Measurements from ENCODE around the gene TARP.
"Not testable (repeated sequence)": the region's sequence is repeated elsewhere in the genome, so short reads cannot be mapped to it uniquely, and the experiment has no call there.

Gene TARP

GRCh38 chr7:38242814-38243213 lies 30.6 kb downstream of the TARP start:
- TF ChIP-seq, protein P1, sequence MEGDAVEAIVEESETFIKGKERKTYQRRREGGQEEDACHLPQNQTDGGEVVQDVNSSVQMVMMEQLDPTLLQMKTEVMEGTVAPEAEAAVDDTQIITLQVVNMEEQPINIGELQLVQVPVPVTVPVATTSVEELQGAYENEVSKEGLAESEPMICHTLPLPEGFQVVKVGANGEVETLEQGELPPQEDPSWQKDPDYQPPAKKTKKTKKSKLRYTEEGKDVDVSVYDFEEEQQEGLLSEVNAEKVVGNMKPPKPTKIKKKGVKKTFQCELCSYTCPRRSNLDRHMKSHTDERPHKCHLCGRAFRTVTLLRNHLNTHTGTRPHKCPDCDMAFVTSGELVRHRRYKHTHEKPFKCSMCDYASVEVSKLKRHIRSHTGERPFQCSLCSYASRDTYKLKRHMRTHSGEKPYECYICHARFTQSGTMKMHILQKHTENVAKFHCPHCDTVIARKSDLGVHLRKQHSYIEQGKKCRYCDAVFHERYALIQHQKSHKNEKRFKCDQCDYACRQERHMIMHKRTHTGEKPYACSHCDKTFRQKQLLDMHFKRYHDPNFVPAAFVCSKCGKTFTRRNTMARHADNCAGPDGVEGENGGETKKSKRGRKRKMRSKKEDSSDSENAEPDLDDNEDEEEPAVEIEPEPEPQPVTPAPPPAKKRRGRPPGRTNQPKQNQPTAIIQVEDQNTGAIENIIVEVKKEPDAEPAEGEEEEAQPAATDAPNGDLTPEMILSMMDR (conservative IDR thresholded peaks at IDR 0.05; ENCODE audit: low read depth, low read length), result no peak
- H3K4me3 ChIP-seq (ENCODE audit: low read depth, low read length), result no peak overlapping the region
- DNase-seq (ENCODE audit: low read depth), result no peak

DNA sequence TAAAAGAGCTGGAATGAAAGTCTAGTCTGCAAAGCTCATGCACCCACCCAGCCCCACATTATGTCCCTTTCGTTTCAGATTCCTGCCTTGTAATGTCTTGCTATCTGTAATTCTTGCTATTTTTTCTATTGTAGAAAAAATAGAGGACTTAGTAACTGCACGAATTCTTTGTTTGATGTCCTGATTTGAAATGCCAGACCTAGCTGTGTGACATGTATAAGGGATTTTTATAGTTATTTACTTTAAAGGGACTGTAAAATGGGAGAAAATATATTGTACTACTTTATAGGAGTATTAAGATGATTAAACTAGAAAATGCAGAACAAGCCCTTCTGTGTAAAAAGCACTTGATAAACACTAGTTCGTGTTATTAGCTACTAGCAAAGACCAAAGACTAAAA lies 32.4 kb downstream of the TARP start:
- no peak for DNase-seq (ENCODE audit: low read depth)
- H3K4me3 ChIP-seq (ENCODE audit: low read depth, low read length), result no peak overlapping the region
- TF ChIP-seq, protein P1 (conservative IDR thresholded peaks at IDR 0.05; ENCODE audit: low read depth, low read length), result no peak

DNA sequence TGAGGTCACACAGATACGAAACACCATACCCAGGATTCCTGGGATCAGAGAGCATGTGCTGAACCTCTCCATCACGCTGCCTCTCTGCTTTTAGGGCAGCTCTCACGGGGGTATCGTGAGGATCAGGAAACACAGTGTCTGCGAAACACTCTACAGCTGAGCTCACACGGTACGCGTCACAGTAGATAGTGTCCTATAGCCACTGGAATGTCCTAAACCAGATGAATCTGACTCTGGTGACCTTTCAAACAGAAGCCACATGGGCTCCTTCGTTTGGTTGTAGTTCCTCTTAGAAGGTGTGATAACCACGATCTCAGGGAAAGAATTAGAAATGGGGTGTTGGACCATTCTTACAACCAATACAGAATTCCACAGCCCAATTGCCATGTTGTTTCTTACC lies 34.3 kb downstream of the TARP start:
- not testable (repeated sequence) for H3K4me3 ChIP-seq (ENCODE audit: low read depth, low read length); DNase-seq (ENCODE audit: low read depth)

DNA sequence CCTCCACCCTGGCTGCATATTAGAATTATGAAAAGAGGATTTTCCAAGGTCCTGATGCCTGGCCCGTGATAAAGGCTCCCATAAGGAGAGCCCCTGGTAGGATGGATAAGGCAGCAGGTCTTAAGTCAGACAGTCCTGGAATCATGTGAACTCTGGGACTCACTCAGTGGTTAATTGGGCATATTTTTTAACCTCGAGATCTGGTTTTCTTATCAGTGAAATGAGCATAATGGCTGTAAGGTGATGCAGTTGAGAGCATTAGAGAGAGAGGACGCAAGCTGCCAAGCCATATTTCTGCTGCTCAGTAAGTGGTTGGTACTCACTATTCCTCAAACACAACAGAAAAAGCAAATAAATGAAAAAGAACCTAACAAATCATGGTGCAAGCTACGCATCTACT lies 37.8 kb downstream of the TARP start:
- no peak overlapping the region for H3K4me3 ChIP-seq (ENCODE audit: low read depth, low read length)
- TF ChIP-seq, protein P1 (conservative IDR thresholded peaks at IDR 0.05; ENCODE audit: low read depth, low read length), result no peak
- no peak for DNase-seq (ENCODE audit: low read depth)

- not testable (repeated sequence) for DNase-seq (ENCODE audit: low read depth); H3K4me3 ChIP-seq (ENCODE audit: low read depth, low read length)
Observed at GRCh38 chr7:38234759-38235158, 38.7 kb downstream of the TARP start.

DNA sequence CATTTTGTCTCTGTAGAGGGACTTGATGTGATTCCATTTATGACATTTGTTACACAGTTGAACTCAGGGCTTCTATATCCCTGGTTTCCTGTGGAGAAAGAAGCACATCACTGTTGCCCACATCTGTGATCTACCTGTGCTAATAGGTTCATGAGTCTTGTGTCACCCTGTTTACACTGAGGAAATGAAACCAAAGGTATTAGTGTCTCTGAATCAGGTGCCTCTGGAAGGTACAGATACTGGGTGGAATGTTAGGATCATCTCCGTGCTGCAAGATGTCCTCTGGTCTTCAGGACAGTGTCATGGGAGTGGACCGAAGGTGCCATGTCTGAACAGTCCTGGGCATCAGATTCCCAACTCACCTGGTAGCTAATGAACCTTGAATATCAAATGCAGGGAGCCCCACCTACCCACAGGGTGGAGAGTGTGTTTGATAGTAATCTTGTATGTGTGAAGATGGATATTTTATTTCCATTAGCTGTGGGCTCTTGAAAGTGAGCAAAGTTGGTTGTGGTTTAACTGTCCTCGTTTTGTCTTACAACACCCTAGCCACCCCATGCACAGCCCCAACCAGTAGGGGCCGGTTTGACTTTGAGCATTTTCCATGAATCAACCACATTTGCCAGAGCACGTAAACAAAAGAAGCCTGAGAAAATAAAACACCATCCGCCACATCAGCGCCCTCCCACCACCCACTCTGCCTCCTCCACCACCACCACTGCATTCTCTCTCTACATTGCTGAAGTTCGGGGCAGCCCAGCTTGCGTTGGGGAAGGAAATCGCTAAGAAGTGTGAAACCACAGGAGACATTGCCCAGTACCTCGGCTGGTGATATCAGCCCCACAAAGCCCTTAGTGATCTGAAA lies 40.7 kb downstream of the TARP start:
- no peak for DNase-seq (ENCODE audit: low read depth)
- TF ChIP-seq, protein P1 (conservative IDR thresholded peaks at IDR 0.05; ENCODE audit: low read depth, low read length), result no peak

GRCh38 chr7:38229884-38230642 lies 43.4 kb downstream of the TARP start:
- no peak overlapping the region for H3K4me3 ChIP-seq (ENCODE audit: low read depth, low read length)
- TF ChIP-seq, protein P1 (conservative IDR thresholded peaks at IDR 0.05; ENCODE audit: low read depth, low read length), result no peak
- no peak for DNase-seq (ENCODE audit: low read depth)

More for the DNA sequence above, 40.7 kb downstream of the TARP start:
- H3K4me3 ChIP-seq (ENCODE audit: low read depth, low read length), result no peak overlapping the region

- DNase-seq (ENCODE audit: low read depth), result no peak
- TF ChIP-seq, protein P1 (conservative IDR thresholded peaks at IDR 0.05; ENCODE audit: low read depth, low read length), result no peak
- H3K4me3 ChIP-seq (ENCODE audit: low read depth, low read length), result no peak overlapping the region
Observed at GRCh38 chr7:38229386-38229785, 44.0 kb downstream of the TARP start.
